GM12873 (cell line): ENCODE measurements around the gene PPP2R5B.

Experiments used
- CTCF ChIP-seq: IDR thresholded peaks from 2 replicates; pipeline ENCODE4 v1.5.1; 2012; ENCODE audit warnings: low read depth, mild to moderate bottlenecking, moderate library complexity, low read length, control low read depth; ENCODE audit not compliant: insufficient read depth; ENCODE audit errors: missing control alignments

PPP2R5B gene

GRCh38 chr11:64891880-64892279 is 32.6 kb upstream of the PPP2R5B start:
- no peak for TF ChIP-seq CTCF

- no peak for TF ChIP-seq CTCF
Observed at GRCh38 chr11:64892411-64892831, 32.1 kb upstream of the PPP2R5B start.

- no peak for TF ChIP-seq CTCF
Observed at GRCh38 chr11:64892838-64893193, 31.7 kb upstream of the PPP2R5B start.

- TF ChIP-seq CTCF = peak; percentile 4
Observed at GRCh38 chr11:64893194-64894069, 31.1 kb upstream of the PPP2R5B start.

- TF ChIP-seq CTCF = peak; percentile 94
Observed at GRCh38 chr11:64894070-64894811, 30.2 kb upstream of the PPP2R5B start.

- no peak for TF ChIP-seq CTCF
Observed at GRCh38 chr11:64894812-64895452, 29.6 kb upstream of the PPP2R5B start.
